NCI-H748 (cell line): ENCODE results near the gene NDEL1.

Experiments used
- DNase-seq: peaks from one replicate; lab custom pipeline; 2025; ENCODE audit not compliant: unreplicated experiment; lab: John Stamatoyannopoulos, UW

The NDEL1 gene

DNA sequence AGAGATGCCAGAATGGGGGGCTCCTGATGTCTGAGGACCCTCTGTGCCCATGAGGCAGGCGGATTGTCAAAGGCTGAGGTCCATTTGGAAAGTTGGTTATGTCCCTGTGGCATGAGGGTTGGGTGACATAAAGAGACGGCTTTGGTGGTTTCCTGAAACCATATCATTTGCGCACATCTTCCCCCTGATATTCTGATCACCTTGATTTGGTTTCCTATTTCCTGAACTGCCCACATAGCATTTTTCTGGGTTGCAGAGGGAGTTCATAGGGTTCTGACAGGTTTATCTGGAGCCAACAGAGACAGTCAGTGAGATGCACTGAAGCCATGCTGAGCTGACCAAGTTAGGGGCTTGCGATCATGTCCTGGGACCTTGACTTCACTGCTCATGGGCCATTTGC is 22.4 kb upstream of the NDEL1 start:
- no peak for DNase-seq

DNA sequence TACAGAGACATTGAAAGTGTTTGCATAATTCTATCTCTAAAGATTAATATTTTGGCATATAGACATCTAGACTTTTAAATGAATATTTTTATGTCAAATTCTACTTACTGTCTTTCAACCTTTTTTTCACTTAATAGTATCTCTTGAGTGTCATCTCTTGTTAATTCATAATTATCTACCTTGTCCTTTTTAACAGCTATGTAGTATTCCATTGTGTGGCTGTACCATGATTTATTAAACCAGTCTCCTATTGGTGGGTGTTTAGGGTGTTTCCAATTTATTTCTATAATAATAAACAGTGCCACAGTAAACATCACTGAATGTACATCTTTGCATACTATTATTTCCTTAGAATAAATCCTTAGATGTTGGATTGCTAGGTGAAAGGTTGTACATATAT is 21.7 kb upstream of the NDEL1 start:
- no peak for DNase-seq

DNA sequence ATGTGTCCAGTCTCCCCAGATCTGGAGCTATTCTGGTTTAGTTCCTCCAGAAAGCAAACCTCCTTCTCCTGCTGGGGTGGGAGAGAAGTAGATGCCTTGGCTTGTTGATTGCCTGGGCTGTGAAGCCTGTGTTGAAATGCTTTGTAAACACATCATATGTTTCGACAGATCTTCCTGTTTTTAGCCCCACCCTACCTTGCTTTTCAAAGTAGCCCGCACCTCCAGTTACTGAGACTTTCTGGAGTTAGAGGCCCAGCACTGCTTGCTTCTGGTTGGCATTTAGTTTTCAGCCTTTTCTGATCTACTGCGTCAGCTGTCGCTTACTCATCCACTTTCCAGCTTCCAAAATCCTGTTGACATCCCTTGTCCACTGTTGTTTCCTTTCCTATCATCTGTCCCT is 17.9 kb upstream of the NDEL1 start:
- DNase-seq = no peak

DNA sequence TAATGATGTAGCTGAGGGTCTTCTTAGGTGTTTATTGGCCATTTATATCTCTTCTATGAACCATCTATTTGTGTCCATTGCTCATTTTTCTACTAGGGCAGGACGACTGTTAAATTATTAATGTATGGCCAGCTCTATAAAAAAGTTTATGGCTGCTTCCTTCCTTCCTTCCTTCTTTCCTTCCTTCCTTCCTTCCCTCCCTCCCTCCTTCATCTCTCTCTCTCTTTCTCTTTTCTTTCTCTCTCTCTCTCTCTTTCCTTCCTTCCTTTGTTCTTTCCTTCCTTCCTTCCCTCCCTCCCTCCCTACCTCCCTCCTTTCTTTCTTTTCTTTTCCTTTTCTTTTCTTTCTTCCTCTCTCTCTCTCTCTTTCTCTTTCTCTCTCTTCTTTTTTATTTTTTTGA is 17.2 kb upstream of the NDEL1 start:
- no peak for DNase-seq

DNA sequence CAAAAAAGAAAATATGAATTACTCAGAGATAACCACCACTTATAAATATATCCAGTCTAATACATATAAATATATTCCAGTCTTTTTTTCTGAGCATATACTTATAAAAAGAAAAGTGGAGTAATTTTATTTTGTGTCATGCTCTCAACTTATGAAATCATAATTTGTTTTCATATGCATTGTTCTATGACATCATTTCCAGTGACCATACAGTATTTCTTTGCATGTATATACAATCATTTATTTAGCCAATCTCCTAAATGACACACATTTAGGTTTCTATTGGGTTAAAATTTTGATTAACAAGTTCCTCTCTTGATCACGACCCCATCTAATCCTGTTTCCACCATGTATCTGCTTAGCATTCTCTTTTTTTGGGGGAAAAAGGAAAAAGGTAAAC is 16.4 kb upstream of the NDEL1 start:
- DNase-seq = no peak

DNA sequence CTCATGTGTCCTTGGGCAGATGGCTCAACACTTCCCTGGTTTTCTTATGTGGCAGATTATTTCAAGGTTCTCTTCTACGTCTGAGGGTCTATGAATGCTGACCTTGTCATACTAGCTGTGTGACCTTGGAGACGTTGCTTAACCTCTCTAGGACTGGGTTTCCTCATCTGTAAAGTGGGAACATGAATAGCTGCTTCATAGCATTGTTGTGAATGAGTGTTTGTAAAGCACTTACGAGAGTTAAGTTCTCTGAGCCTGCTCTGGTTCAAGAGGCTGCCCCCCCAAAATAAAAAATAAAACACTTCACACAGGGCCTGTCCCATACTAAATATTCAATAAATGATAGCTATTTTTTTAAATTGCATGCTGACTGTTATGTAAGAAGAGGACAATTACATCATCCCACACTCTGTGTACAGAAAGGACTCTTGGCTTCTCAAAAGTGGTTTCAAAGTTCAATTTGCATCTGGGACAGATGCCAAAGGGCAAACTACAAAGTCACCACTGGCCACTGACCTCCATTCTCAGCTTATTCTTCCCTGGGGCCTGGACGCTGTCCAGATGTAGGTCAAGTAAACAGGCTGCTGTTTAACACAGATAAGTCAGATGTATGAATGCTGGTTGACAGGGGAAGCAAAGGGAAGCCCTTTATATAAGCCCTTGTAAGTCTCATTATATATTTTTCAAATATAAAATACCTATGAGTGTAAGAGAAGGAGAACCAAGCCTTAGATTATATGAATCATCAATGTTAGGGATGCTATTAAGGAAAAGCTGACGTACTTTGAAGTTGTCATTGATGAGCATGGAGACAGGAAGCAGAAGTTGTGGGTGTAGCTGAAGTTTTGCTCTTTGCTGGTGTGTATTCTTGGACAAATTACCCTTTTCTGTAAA is 15.4 kb upstream of the NDEL1 start:
- DNase-seq = no peak

DNA sequence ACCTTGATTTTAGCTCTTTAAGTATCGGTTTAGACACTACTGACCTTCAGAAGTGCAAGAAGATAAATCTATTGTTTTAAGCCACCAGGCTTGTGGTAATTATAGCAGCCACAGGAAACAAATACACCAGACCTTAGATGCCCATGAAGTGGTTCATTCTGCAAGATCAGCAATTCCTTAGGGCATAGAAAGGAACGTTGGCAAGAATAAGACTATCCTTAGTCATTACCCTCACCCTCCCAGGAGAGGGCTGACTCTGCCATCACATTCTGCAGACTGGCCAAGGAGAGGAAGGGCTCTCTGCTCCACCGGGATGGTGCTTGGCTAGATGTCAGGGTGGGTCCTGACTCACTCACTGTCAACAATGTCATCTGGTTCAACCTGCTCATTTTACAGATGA is 14.1 kb upstream of the NDEL1 start:
- no peak for DNase-seq

DNA sequence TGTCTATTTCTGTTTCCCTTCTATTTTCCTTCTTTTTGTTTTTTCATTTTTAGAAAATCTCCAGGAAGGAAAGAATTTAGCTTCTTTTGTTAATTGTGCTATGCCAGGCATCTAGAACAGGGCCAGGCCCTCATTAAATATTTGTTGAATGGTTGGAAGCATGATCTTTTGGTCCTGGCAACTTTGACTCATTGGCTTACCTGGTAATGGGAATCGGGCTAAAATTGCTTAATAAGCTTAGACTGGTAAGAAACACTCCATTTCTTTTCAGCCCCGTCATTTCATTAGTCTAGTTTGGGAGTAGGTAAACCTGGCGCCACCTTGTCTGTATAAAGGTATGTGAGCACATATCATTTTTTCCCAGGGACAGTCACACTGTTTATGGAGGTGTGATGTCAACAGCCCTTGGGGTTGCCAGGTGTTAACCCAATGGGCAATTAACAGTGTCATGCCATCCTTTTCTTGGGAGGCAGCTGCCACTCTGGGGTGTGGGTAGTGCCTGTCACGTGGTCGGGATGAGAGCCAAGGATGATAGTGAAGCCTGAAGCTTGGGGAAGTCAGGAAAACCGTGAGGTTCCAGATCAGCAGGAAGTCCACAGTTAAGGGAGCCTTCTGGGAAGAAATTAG is 9.5 kb upstream of the NDEL1 start:
- DNase-seq = peak; percentile 20

DNA sequence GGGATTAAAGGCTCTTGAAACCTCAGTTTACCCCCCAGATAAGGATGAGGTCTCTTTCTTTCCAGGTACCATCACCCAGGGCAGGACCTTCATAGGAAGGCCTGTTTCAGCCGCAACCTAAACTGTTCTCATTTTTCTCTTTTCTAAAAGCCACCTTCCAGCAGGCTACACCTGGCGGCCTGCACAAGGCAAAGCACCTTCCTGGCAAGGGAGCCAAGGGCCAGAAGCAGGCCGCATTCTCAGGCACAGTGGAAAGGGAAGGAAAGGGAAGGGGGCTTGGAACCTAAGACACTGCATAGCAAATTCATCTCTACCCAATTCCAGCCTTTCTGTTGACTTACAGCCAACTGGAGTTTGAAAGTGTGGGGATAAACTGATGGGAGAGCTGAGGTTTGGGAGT is 8.9 kb upstream of the NDEL1 start:
- no peak for DNase-seq

DNA sequence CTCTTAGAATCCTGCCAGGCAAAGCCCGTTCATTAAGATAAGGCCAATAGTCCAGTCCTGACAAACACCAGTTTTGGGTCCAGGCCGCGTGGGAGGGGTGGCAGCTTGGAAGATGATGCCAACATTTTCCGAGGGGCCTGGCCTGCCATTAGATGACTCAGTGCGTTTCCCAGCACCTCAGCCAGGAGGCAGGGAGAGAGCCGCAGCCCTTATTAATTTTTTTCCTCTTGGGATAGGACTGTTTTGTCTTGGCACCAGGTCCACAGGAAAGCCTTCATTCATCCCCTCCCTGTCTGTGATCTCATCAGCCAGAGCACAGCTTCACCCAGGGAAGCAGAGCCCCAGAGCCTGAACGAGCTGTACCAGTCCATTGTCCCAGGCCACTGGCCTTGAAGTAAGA is 4.7 kb upstream of the NDEL1 start:
- DNase-seq = no peak

DNA sequence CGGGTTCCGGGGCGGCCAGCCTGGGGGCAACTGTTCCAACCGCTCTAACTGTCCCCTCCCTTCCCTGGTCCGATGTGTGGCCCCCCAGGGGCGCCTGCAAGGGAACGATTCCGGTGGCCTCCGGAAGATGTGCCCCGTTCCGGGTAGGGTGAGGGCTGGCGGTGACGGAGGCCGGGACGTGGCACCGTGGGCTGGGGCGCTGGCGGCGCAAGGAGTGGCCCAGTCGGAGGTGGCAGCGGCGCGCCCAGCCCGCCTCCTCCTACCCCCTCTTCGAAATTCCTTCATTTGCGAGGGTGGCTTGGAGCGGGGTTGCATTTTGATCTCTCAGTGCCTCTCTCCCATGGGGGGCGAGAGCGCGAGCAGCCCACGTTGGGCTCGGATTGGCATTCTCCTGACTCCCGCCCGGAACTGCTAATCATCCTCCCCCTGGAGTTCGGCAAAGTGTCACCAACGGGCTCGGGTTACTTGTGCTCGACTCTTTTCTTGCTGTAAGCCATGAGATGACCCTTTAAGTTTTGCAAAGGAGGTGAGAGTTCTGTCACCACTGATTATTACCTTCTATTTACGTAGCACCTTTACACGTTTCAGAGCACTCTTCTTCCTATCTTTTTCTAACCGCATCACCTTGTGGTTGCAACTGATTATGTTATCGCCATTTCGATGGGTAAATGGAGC is 622 bp downstream of the NDEL1 start:
- peak; percentile 75 for DNase-seq

DNA sequence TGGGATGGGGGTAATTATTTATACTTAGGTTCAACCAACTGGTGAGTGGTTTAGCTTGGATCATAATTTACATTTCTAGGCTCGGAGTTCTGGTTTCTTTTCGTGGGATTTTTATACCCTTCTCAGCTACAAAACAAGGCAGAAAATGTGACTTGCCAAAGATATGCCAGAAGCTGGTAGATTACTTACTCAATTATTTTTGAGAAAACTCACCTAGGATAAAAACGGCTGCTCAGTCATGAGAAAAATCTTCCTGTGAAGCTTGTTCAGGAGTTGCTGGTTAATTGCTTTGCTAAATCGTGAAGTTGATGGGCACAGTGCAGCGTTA is 1.1 kb downstream of the NDEL1 start:
- DNase-seq = peak; percentile 38

DNA sequence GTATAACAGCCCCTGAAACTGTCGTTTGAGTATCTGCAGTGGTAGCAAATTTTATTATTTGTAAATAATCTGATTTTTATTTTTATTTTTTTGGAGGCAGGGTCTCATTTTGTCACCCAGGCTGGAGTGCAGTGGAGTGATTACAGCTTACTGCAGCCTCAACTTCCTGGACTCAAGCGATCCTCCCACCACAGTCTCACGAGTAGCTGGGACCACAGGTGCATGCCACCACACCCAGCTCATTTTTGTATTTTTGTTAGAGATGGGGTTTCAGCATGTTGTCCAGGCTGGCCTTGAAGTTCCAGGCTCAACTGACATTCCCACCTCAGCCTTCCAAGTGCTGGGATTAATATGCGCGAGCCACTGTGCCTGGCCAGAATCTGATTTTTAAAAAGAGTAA is 2.8 kb downstream of the NDEL1 start:
- no peak for DNase-seq

DNA sequence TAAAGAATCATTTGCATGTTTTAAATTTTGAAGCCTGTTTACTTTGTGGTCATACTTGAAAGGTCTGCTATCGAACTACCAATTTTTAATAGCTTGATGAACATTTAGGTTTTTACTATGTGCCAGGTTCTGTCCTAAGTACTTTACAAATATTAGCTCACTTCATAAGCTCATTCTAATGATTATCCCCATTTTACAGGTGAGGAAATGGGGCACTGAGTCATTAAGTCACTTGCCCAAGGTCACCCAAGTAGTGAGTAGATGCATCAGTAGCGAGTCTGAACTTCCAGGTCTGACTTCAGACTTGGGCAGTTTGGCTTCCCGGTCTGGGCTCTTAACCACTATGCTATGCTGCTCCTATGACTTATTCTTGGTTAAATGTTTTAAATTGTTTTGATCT is 4.0 kb downstream of the NDEL1 start:
- no peak for DNase-seq

DNA sequence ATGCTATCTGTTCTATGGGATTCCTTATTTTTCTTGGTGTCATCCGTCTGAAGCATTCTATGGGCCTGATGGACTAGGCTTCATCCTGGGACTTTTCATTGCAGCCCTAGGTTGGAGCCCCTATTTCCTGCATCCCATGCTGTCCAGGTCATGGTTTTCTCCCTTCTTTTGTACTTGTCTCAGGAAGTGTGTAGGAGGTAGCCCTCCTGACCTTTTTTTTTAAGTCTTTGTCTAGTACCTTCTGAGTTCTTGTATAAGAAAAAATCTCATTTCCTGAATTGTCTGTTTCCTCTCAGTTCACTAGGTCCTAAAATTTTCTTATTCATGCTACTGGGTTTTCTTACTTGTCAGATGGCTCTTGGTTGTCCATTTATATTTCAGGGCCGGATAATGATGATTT is 6.0 kb downstream of the NDEL1 start:
- no peak for DNase-seq

DNA sequence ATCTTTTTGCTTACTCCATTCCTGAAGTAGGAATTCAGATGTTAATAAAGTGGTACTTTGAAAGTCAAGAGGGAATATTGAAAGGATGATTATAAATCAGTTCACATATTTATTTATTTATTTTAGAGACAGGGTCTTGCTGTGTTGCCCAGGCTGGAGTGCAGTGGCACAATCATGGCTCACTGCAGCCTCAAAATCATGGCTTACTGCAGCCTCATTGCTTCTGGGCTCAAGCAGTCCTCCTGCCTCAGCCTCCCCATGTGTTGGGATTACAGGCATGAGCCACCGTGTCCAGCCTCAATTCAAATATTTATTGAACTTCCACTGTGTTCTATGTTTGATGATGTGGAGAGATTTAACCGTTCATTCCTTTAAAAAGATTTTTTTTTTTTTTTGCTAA is 6.6 kb downstream of the NDEL1 start:
- no peak for DNase-seq

DNA sequence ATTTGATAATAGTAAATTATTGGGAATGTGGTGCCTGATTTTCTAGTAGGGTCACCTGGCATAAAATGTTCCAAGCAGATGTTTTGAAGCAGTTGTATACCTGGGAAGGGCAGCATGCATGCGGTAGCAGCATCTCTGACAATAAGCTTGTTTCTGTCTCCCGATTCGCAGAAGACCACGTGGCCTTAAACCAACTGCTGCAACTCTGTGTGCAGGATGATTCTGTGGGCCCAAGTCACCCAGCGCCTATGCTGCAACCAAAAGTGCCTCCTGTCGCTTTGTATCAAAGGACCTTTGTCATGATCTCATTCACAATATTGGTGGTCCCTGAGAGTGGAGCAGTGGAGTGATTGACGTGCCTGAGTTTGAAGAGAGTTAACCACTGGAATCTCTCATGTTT is 8.1 kb downstream of the NDEL1 start:
- DNase-seq = no peak

DNA sequence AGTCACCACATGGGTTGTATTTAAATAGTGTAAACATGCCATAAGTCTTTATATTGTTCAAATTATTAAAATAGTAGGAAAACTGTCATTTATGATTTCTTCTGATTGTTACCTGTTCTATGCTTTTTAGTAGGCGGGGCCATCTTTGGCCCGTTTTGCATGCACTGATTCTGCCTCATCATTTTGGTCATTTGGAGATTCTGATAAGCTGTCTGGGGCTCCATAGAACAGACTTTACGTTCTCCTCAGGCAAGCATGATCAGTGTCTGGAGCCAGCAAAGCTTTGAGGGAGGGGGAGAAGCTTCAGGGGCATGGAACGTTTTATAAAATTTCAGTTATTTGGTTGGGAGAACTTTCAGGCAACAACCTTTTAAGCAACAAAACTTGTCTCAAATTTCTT is 8.8 kb downstream of the NDEL1 start:
- DNase-seq = no peak

DNA sequence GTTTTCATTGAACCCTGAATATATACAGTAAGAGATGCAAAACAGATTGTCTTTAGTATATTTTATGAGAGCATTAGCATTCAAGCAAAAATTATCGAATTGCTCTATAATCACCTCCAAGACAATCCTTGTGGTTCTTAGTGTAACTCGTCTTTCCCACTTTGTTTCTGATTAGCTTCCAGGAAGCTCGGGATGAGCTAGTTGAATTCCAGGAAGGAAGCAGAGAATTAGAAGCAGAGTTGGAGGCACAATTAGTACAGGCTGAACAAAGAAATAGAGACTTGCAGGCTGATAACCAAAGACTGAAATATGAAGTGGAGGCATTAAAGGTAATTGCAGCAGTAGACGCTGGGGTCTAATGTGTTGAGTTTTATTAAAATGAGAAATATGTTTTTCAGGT is 9.9 kb downstream of the NDEL1 start:
- no peak for DNase-seq

DNA sequence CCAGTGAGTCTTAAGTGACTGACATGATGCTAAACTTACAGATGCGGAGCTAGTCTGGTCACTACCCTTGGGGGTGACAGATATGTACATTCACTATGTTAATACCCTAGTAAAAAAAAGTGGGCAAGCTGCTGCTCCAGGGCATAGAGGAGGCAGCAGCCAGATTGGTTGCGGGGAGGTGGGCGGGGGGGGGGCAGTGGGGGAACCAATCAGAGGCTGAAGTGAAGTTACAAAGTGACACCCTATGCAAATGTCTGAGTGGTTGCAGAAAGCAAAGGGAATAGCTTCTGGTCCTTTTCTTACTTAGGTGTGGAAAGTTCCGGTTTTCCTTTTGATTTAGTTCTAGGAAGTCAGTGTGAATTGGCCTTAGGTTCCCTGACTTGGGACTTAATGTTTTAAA is 12.1 kb downstream of the NDEL1 start:
- no peak for DNase-seq

DNA sequence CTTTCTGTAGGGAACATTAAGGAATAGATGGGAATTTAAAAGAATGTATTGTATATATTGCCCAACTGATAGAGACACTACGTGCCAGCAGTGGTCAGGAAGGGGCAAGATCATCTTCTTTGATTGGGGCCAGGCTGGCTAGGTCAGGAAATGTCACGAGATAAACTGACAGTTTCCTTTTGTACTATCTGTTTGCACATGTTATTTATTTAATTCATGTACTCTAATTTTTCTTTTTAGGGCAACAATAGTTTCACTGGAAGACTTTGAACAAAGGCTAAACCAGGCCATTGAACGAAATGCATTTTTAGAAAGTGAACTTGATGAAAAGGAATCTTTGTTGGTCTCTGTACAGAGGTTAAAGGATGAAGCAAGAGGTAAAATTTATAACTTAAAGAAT is 12.6 kb downstream of the NDEL1 start:
- DNase-seq = no peak

DNA sequence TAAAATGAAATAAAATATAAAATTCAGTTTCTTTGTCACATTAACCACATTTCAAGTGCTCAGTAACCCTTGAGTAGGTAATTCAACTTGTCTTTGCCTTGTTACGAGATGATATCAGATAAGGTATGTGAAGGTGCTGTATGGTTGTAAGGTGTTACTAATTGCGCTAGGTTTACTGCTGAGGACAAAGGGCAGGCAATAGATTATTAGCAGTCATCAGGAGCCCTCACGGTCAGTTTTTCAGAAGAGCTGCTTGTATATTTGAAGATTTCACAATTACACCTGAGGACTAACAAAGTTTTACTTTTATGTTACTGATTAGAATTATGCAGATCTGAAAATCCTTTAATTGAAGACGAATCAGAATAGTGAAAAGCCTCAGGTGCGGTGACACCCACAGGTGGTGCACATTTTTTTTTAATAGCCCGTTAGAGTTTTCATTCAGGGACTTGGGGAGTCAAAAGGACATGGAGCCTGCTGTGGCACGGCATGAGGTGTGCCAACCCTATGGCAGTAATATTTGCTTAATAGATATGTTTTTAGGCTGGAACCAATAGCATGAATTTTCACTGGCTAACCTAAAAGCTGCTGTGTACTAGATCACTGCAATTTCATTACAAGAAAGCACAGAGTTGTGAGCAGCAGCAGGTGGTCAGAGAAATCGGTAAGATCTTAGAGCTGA is 16.4 kb downstream of the NDEL1 start:
- no peak for DNase-seq
